Thyroid gland (tissue), 4 donors: Measurements from ENCODE around the gene CCDC159. TPM values are rescaled to one million over a fixed set of nuclear protein-coding genes. Genes with fewer than 3 reads are reported as not detected.

Experiments used
- DNase-seq, 2 donors: peaks; one replicate each; pipeline ENCODE4 v3.0.0-alpha.2; 2019
- H3K27ac ChIP-seq, 3 donors: fragments of 200-600 bp; sonication (generic); 1 replicate in 2 of 3; 2 replicates in 1 of 3; pipeline ENCODE4 v1.5.1; 2016 to 2019; ENCODE audit warnings: mild to moderate bottlenecking in 1 of 3, moderate library complexity in 1 of 3
- H3K27me3 ChIP-seq: fragments of 200-600 bp; sonication (generic); one replicate; pipeline ENCODE4 v1.5.1; 2019
- H3K36me3 ChIP-seq, 2 donors: fragments of 200-600 bp; sonication (generic); one replicate each; pipeline ENCODE4 v1.5.1; 2016 to 2019
- H3K4me1 ChIP-seq, 2 donors: fragments of 200-600 bp; sonication (generic); one replicate each; pipeline ENCODE4 v1.5.1; 2017 to 2019
- H3K4me3 ChIP-seq, 3 donors: fragments of 200-600 bp; sonication (generic); replicated peaks in 1 of 3; 1 replicate in 2 of 3; 2 replicates in 1 of 3; pipeline ENCODE4 v1.5.1; 2016; ENCODE audit warnings: mild to moderate bottlenecking in 1 of 3
- H3K9me3 ChIP-seq: fragments of 200-600 bp; sonication (generic); one replicate; pipeline ENCODE4 v1.5.1; 2017
- CTCF ChIP-seq, 6 experiments: fragments of 200-600 bp in 3 of 6; fragments of 450-650 bp in 3 of 6; sonication (generic) in 3 of 6; IDR thresholded peaks; one replicate each; pipeline ENCODE4 v1.5.1; 2016 to 2019; ENCODE audit warnings: antibody characterized with exemption in 6 of 6, mild to moderate bottlenecking in 2 of 6, inconsistent platforms in 1 of 6, moderate library complexity in 1 of 6
- POLR2A ChIP-seq, 2 donors: fragments of 450-650 bp; IDR thresholded peaks; one replicate each; pipeline ENCODE4 v1.6.1; 2017; ENCODE audit warnings: antibody characterized with exemption in 2 of 2, mild to moderate bottlenecking in 2 of 2, moderate library complexity in 1 of 2
- WGBS, 2 donors: methylation state at CpG; one replicate each; pipeline ENCODE4 v1.1.5; 2017; 5-methylcytosine and 5-hydroxymethylcytosine counted together
- intact Hi-C: fragments of 100-400 bp; cut with DNase I; formaldehyde crosslinking; loops from one replicate; pipeline ENCODE4 v1.15.1; 2023
- total RNA-seq, 4 donors: library from RNA; depleted of rRNA; stranded (reverse); fragments of >200 nt; gene quantifications; one replicate each; pipeline ENCODE4 v1.2.3, GENCODE V29; 2016

The CCDC159 gene
- 10 to 100 TPM; 27.0 to 36.9 (median 34.5) TPM for total RNA-seq

GRCh38 chr19:11346104-11346940 is at the start of gene CCDC159, which contains the start of gene TMEM205:
Gene CCDC159 (plus strand): TSS chr19:11346519. CDS start chr19:11346607, 88 bp downstream.
Gene TMEM205 (minus strand): TSS chr19:11346268. CDS start chr19:11345619, 649 bp downstream.
- Histone ChIP-seq H3K4me3 (peak within 1 kb of the TSS; percentile 32 to 52 (median 37)), H3K27ac (peak within 1 kb of the TSS; percentile 73 to 90 (median 87)), H3K4me1 (peaks cover 17 to 28% of the 10 kb centered on the region in 2 donors), H3K36me3 (no peaks in the 10 kb centered on the region), H3K27me3 (no peaks in the 10 kb centered on the region), H3K9me3 (no peaks in the 10 kb centered on the region)
- 0 to 1% methylated on average over 30 to 44 of the region's 50 CpGs for WGBS, 2 donors
- peak; percentile 99 for DNase-seq
- TF ChIP-seq POLR2A (IDR thresholded peaks at IDR 0.05), result peak; percentile 27 to 74
- no peak for TF ChIP-seq CTCF (IDR thresholded peaks at IDR 0.05)
- intact Hi-C loops, result loop anchor here (10.0 kb wide), 1 partner anchor 52 kb away; the partner anchor contains the start of gene TSPAN16

- WGBS, 2 donors, result 62 to 65% methylated on average over 8 of the region's 8 CpGs
- no peaks in the 10 kb centered on the region for H3K9me3 ChIP-seq
- H3K4me3 ChIP-seq, result no peak overlapping the region
- no peaks in the 10 kb centered on the region for H3K27me3 ChIP-seq
- TF ChIP-seq CTCF (IDR thresholded peaks at IDR 0.05) (peak in 2 of 6 experiments; percentile 7 to 14), POLR2A (IDR thresholded peaks at IDR 0.05) (no peak)
- no peaks in the 10 kb centered on the region for H3K36me3 ChIP-seq
- DNase-seq, result peak in 1 of 2 donors; percentile 52
- intact Hi-C loops, result loop anchor here (5.0 to 10.0 kb wide), 2 partner anchors 45 to 182 kb away; partner anchors contain the start of genes CCDC159, ELAVL3 and TMEM205
- H3K4me1 ChIP-seq, result peaks cover 0 to 4% of the 10 kb centered on the region in 2 donors
- no peak overlapping the region for H3K27ac ChIP-seq
Observed at GRCh38 chr19:11299946-11300810, 46.1 kb upstream of the CCDC159 start.

GRCh38 chr19:11300811-11301120 is 45.6 kb upstream of the CCDC159 start:
- Histone ChIP-seq H3K9me3 (no peaks in the 10 kb centered on the region), H3K4me3 (no peak overlapping the region), H3K27ac (no peak overlapping the region), H3K36me3 (no peaks in the 10 kb centered on the region), H3K27me3 (no peaks in the 10 kb centered on the region), H3K4me1 (peaks cover 0 to 2% of the 10 kb centered on the region in 2 donors)
- 89 to 91% methylated on average over 11 of the region's 11 CpGs for WGBS, 2 donors
- no peak for TF ChIP-seq CTCF (IDR thresholded peaks at IDR 0.05)
- TF ChIP-seq POLR2A (IDR thresholded peaks at IDR 0.05), result no peak
- intact Hi-C loops, result no loop called here
- no peak for DNase-seq

GRCh38 chr19:11304936-11305335 is 41.4 kb upstream of the CCDC159 start:
- no peaks in the 10 kb centered on the region for H3K4me1 ChIP-seq
- H3K27me3 ChIP-seq, result no peaks in the 10 kb centered on the region
- no peak for TF ChIP-seq POLR2A (IDR thresholded peaks at IDR 0.05)
- TF ChIP-seq CTCF (IDR thresholded peaks at IDR 0.05), result no peak
- no peak for DNase-seq
- WGBS, 2 donors, result 92 to 94% methylated on average over 5 of the region's 5 CpGs
- no peak overlapping the region for H3K27ac ChIP-seq
- H3K9me3 ChIP-seq, result no peaks in the 10 kb centered on the region
- no peak overlapping the region for H3K4me3 ChIP-seq
- H3K36me3 ChIP-seq, result no peaks in the 10 kb centered on the region
- intact Hi-C loops, result no loop called here
